Embryonic facial prominence (tissue), 1 donor: ENCODE data around the gene DVL1.

Source experiments
- DNase-seq: peaks from one replicate; pipeline ENCODE4 v3.0.0-alpha.2; 2016; ENCODE audit errors: extremely low spot score

Gene DVL1

DNA sequence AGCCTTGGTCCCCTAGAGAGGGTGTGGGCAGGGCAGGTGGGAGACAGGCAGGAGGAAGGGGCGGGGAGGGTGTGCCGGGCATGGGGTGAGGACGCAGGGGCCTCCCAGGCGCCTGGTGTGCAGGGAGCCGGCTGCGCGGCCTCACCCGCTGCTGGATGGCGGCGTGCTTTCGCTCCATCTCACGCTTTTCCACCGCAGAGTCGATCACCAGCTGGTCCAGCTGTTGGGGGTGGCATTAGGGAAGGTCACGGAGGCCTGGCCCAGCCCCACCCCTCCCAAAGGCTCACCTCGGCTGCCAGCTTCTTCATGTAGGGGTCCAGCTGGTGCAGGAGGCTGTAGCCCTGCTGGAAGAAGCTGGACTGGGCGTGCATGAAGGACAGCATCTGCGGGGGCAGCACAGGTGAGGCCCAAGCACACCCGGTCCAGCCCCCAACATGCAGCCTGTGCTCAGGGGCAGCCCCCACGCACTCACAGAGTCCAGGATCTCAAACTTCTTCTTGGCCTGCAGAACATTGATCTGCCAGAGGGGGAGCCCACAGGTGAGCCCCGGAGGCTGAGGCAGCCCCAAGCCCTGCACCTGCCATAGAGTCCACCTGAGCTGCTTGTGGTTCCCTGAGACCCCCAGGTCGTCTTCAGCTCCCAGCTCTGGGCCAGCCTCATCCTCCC, 49.4 kb downstream of the DVL1 start:
- no peak for DNase-seq

- DNase-seq: no peak
These were observed 50.1 kb downstream of the DVL1 start for GRCh38 chr1:1298861-1299685.

DNA sequence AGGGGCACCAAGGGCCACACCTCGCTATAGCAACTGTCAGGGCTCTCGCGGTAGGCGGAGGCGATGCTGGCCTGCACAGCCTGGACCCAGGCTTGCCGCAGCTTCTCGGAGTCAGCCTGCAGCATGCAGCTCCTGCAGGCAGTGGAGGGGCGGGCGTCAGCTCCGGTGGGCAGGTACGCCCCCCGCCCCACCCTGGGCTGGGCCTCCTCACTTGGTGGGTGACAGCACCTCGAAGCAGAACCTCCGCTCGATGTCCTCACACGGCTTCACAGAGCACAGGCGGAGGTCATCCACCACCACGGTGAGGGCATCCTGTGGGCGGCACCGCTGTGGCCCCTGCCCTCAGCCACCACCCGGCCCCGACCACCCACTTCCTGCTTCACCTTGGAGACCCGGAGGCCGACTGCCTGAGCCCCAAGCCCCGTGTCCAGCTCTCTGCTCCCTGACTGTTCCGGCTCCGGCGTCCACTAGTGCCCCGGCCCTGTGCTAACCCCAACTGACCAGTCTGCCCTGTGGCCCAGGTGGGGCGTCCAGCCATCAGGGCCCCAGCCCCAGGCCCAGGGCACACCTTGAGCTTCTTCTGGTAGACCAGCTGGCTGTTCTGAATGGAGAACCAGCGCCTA, 51.3 kb downstream of the DVL1 start:
- DNase-seq: no peak

- no peak for DNase-seq
These were observed 52.9 kb downstream of the DVL1 start for GRCh38 chr1:1296070-1297061.

GRCh38 chr1:1295154-1295923, 53.9 kb downstream of the DVL1 start:
- no peak for DNase-seq

GRCh38 chr1:1294250-1294890, 54.8 kb downstream of the DVL1 start:
- no peak for DNase-seq

DNA sequence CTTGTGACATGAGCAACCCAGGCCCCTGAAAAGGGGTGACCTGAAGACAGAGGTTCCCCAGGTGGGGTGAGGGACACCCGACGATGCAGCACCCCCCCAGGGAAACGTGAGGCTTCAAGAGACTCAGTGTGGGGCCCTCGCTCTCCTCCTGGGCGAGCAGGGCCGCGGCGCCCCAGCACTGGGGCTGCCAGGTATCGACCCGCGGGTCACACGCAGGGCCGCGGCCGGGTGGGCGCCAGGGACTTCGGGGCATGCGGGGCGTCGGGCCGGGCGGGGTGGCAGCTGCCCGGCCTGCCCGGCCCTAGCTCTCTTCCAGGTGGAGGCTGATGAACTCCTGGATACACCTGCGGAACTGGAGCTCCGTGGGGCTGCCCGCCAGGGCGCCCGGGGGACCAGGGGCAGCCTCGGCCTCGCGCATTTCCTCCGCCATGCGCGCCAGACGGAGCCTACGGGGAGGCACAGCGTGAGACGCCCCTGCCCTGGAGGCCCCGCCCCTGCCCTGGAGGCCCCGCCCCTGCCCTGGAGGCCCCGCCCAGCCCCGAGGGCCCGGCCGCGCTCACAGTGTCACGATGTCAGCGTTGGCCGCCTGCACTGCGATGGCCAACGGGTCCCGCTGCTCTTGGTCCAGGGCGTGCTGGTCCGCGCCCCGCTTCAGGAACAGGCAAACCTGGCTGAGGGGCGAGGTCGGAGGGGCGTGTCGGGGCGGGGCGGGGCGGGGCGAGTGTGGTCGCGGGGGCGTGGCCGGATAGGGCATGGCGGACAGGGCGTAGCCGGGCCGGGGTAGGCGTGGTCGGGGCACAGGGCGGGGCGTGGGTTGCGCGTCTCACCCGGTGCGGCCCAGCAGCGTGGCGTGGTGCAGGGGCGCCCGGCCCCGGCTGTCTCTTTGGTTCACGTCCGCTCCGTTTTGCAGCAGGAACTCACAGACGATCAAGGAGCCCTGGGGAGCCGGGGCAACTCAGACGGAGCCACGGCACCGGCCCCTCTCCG, 55.7 kb downstream of the DVL1 start:
- no peak for DNase-seq

GRCh38 chr1:1292851-1293250, 56.4 kb downstream of the DVL1 start:
- DNase-seq: no peak

- DNase-seq: no peak
These were observed 56.8 kb downstream of the DVL1 start for GRCh38 chr1:1292442-1292779.

- DNase-seq: no peak
These were observed 57.4 kb downstream of the DVL1 start for GRCh38 chr1:1291548-1292441.

GRCh38 chr1:1291023-1291528, 58.1 kb downstream of the DVL1 start:
- DNase-seq: no peak

- no peak for DNase-seq
These were observed 58.9 kb downstream of the DVL1 start for GRCh38 chr1:1290238-1290731.

DNA sequence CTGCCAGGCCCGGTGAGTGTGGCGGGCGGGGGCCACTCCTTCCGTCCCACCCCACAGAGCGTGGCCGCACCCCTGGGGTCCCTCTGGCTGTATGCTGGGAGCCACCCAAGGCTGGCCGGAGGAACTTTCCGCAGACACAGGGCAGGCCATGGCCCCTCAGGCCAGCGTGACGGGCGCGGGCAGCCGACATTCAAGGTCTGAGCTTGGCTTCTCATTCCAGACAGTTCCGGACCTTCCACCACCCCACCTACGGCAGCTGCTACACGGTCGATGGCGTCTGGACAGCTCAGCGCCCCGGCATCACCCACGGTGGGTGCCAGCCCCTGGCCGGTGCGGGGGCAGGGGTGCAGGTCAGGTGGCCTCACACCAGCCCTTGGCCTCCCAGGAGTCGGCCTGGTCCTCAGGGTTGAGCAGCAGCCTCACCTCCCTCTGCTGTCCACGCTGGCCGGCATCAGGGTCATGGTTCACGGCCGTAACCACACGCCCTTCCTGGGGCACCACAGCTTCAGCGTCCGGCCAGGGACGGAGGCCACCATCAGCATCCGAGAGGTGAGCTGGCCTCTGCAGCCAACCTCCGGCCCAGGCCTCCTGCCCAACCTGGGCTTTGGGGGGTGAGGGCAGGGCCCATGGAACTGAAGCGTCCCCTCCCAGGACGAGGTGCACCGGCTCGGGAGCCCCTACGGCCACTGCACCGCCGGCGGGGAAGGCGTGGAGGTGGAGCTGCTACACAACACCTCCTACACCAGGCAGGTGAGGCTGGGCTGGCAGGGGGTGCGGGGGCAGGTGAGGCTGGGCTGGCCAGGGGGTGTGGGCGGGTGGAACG, 61.7 kb downstream of the DVL1 start:
- no peak for DNase-seq

DNA sequence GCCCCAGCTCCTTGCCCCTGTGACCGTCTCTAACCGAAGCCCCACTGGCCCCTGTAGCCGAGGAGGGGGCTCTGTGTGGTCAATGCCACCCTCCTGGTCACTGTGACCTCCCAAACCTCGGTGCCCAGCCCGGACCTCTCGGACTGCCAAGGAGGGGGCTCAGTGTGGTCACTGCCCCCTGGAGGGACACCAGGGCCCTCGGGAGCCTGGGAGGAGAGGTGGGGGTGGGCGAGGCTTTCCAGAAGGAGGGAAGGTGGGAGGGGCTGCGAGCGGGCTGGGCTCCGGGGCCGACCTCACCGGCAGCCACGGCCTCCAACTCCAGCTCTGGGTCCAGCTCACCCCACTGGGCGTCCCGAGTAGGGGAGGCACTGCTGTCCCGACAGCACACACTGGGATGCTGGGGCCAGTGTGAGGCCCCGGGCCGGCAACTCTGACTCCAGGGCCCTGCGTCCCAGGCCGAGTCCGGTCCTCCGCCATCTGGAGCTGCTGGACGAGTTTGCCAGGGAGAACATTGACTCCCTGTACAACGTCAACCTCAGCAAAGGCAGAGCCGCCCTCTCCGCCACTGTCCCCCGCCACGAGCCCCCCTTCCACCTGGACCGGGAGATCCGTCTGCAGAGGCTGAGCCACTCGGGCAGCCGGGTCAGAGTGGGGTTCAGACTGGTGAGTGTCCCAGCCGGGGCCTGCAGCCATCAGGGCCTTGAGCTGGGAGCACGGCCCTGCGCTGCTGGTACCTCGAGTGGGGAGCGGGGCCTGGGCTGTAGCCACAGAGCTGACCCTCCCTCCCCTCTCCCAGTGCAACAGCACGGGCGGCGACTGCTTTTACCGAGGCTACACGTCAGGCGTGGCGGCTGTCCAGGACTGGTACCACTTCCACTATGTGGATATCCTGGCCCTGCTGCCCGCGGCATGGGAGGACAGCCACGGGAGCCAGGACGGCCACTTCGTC, 62.6 kb downstream of the DVL1 start:
- no peak for DNase-seq

DNA sequence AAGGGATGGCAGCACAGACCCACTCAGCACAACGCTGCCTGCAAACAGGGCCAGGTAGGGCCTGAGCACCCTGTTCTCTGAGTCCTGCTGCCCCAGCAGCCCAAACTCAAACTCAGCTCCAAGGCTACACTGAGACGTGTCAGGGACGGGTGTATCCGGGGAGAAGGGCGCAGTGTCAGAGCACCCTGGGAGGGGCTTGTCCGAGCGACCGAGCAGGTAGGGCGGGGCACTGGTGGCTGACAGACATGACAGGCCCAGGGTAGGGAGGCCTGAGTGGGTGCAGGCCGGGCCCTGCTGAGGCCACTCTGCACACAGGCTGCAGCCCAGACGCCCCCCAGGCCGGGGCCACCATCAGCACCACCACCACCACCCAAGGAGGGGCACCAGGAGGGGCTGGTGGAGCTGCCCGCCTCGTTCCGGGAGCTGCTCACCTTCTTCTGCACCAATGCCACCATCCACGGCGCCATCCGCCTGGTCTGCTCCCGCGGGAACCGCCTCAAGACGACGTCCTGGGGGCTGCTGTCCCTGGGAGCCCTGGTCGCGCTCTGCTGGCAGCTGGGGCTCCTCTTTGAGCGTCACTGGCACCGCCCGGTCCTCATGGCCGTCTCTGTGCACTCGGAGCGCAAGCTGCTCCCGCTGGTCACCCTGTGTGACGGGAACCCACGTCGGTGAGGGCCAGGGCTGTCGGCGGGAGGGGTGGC, 63.5 kb downstream of the DVL1 start:
- no peak for DNase-seq
